Neural cell (in vitro differentiated cells): Measurements from ENCODE around the gene SKA2. TPM values are rescaled to one million over a fixed set of nuclear protein-coding genes. Genes with fewer than 3 reads are reported as not detected.

Experiments
- H2AFZ ChIP-seq: fragments of 200-600, 300-800 bp; sonication (generic), shearing (Covaris generic); 2 replicates; pipeline ENCODE4 v1.6.0; 2014; ENCODE audit warnings: low read depth, mild to moderate bottlenecking, antibody characterized with exemption, low read length, moderate library complexity
- H3F3A ChIP-seq: fragments of 200-600 bp; shearing (Covaris generic); 2 replicates; pipeline ENCODE4 v1.6.1; 2016; ENCODE audit warnings: mild to moderate bottlenecking, moderate library complexity, mixed read lengths, antibody characterized with exemption, low read length; ENCODE audit not compliant: insufficient read depth, poor library complexity, severe bottlenecking
- H3K27ac ChIP-seq: fragments of 200-600, 300-800 bp; sonication (generic), shearing (Covaris generic); 2 replicates; pipeline ENCODE4 v1.5.1; 2014; ENCODE audit warnings: mild to moderate bottlenecking, low read length, moderate library complexity
- H3K27me3 ChIP-seq: fragments of 300-800, 200-600 bp; sonication (generic), shearing (Covaris generic); 2 replicates; pipeline ENCODE4 v1.6.0; 2014; ENCODE audit warnings: mild to moderate bottlenecking, low read depth, low read length, moderate library complexity; ENCODE audit not compliant: insufficient read depth
- H3K36me3 ChIP-seq: fragments of 300-800, 200-600 bp; sonication (generic), shearing (Covaris generic); 2 replicates; pipeline ENCODE4 v1.5.1; 2014; ENCODE audit warnings: mild to moderate bottlenecking, antibody characterized with exemption, low read length, moderate library complexity; ENCODE audit not compliant: insufficient read depth
- H3K4me2 ChIP-seq: fragments of 300-800, 200-600 bp; sonication (generic), shearing (Covaris generic); 2 replicates; pipeline ENCODE4 v1.6.0; 2014; ENCODE audit warnings: mild to moderate bottlenecking, low read length
- H3K4me3 ChIP-seq: fragments of 300-800, 200-600 bp; sonication (generic), shearing (Covaris generic); 2 replicates; pipeline ENCODE4 v1.5.1; 2014; ENCODE audit warnings: mild to moderate bottlenecking, low read length, moderate library complexity
- H3K79me2 ChIP-seq: fragments of 200-600 bp; shearing (Covaris generic); replicated peaks from 2 replicates; pipeline ENCODE4 v1.6.0; 2014; ENCODE audit warnings: mild to moderate bottlenecking, low read length, moderate library complexity; ENCODE audit not compliant: insufficient read depth
- H3K9ac ChIP-seq: fragments of 300-800, 200-600 bp; sonication (generic), shearing (Covaris generic); 2 replicates; pipeline ENCODE4 v1.6.1; 2016; ENCODE audit warnings: mild to moderate bottlenecking, low read length, mixed read lengths
- H3K9me2 ChIP-seq: fragments of 200-600 bp; shearing (Covaris generic); 2 replicates; pipeline ENCODE4 v1.6.1; 2016; ENCODE audit warnings: mild to moderate bottlenecking, low read length, mixed read lengths; ENCODE audit not compliant: insufficient read depth
- H3K9me3 ChIP-seq: fragments of 200-600, 300-800 bp; sonication (generic), shearing (Covaris generic); 2 replicates; pipeline ENCODE4 v1.6.1; 2016; ENCODE audit warnings: mild to moderate bottlenecking, mixed run types, low read length, moderate library complexity, mixed read lengths
- H4K20me1 ChIP-seq: fragments of 200-600 bp; shearing (Covaris generic); 2 replicates; pipeline ENCODE4 v1.6.1; 2016; ENCODE audit warnings: mild to moderate bottlenecking, mixed run types; ENCODE audit not compliant: insufficient read depth
- EP300 ChIP-seq: fragments of 450-650 bp; conservative IDR thresholded peaks from 2 replicates; pipeline ENCODE4 v1.6.1; 2014; ENCODE audit warnings: antibody characterized with exemption, mild to moderate bottlenecking, moderate library complexity; ENCODE audit not compliant: poor library complexity, severe bottlenecking
- EZH2 ChIP-seq: fragments of 200-600, 300-800 bp; shearing (Covaris generic), sonication (generic); IDR thresholded peaks from 2 replicates; pipeline ENCODE4 v1.6.1; 2014; ENCODE audit warnings: antibody characterized with exemption, low read length, borderline replicate concordance, mild to moderate bottlenecking; ENCODE audit not compliant: insufficient read depth, poor library complexity, severe bottlenecking
- MXI1 ChIP-seq: fragments of 450-650 bp; conservative IDR thresholded peaks from 2 replicates; pipeline ENCODE4 v1.6.1; 2014; ENCODE audit warnings: antibody characterized with exemption, mild to moderate bottlenecking; ENCODE audit not compliant: poor library complexity, severe bottlenecking
- POLR2AphosphoS5 ChIP-seq: IDR thresholded peaks from 2 replicates; pipeline ENCODE4 v1.6.1; 2012
- RAD21 ChIP-seq: fragments of 450-650 bp; conservative IDR thresholded peaks from 2 replicates; pipeline ENCODE4 v1.6.1; 2014; ENCODE audit warnings: antibody characterized with exemption, mild to moderate bottlenecking, moderate library complexity
- SMC3 ChIP-seq: fragments of 450-650 bp; conservative IDR thresholded peaks from 2 replicates; pipeline ENCODE4 v1.6.1; 2014; ENCODE audit warnings: antibody characterized with exemption, mild to moderate bottlenecking, moderate library complexity; ENCODE audit not compliant: poor library complexity
- TAF1 ChIP-seq: IDR thresholded peaks from 2 replicates; pipeline ENCODE4 v1.6.1; 2012; ENCODE audit warnings: low read depth
- polyA plus RNA-seq: library from polyadenylated mRNA; depleted of rRNA; stranded (reverse); fragments of >200 nt; gene quantifications from 2 replicates; pipeline ENCODE4 v1.2.3, GENCODE V29; 2014
- TF ChIP-seq, protein P1 (sequence below): IDR thresholded peaks from 2 replicates; pipeline ENCODE4 v1.6.1; 2012; ENCODE audit warnings: borderline replicate concordance
- TF ChIP-seq, protein P2 (sequence below): fragments of 450-650 bp; IDR thresholded peaks from 2 replicates; pipeline ENCODE4 v1.5.1; 2014; ENCODE audit warnings: antibody characterized with exemption, mild to moderate bottlenecking, moderate library complexity; ENCODE audit not compliant: poor library complexity, severe bottlenecking

SKA2 gene
- polyA plus RNA-seq, 1 donor from 2014 or later, result 336 TPM

- Histone ChIP-seq H2AFZ (no peak overlapping the region), H4K20me1 (no peaks in the 10 kb centered on the region), H3K79me2 (peaks cover 21% of the 10 kb centered on the region), H3K9ac (no peak overlapping the region), H3K36me3 (no peaks in the 10 kb centered on the region), H3K27me3 (no peaks in the 10 kb centered on the region), H3K27ac (no peak overlapping the region), H3F3A (peaks cover 6% of the 10 kb centered on the region), H3K9me2 (no peaks in the 10 kb centered on the region), H3K9me3 (no peaks in the 10 kb centered on the region), H3K4me2 (no peak overlapping the region), H3K4me3 (no peak overlapping the region)
- TF ChIP-seq TAF1 (no peak), SMC3 (no peak), POLR2AphosphoS5 (no peak), MXI1 (no peak), RAD21 (no peak), EZH2 (no peak), EP300 (no peak)
- TF ChIP-seq, protein P1, sequence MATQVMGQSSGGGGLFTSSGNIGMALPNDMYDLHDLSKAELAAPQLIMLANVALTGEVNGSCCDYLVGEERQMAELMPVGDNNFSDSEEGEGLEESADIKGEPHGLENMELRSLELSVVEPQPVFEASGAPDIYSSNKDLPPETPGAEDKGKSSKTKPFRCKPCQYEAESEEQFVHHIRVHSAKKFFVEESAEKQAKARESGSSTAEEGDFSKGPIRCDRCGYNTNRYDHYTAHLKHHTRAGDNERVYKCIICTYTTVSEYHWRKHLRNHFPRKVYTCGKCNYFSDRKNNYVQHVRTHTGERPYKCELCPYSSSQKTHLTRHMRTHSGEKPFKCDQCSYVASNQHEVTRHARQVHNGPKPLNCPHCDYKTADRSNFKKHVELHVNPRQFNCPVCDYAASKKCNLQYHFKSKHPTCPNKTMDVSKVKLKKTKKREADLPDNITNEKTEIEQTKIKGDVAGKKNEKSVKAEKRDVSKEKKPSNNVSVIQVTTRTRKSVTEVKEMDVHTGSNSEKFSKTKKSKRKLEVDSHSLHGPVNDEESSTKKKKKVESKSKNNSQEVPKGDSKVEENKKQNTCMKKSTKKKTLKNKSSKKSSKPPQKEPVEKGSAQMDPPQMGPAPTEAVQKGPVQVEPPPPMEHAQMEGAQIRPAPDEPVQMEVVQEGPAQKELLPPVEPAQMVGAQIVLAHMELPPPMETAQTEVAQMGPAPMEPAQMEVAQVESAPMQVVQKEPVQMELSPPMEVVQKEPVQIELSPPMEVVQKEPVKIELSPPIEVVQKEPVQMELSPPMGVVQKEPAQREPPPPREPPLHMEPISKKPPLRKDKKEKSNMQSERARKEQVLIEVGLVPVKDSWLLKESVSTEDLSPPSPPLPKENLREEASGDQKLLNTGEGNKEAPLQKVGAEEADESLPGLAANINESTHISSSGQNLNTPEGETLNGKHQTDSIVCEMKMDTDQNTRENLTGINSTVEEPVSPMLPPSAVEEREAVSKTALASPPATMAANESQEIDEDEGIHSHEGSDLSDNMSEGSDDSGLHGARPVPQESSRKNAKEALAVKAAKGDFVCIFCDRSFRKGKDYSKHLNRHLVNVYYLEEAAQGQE, result no peak
- TF ChIP-seq, protein P2, sequence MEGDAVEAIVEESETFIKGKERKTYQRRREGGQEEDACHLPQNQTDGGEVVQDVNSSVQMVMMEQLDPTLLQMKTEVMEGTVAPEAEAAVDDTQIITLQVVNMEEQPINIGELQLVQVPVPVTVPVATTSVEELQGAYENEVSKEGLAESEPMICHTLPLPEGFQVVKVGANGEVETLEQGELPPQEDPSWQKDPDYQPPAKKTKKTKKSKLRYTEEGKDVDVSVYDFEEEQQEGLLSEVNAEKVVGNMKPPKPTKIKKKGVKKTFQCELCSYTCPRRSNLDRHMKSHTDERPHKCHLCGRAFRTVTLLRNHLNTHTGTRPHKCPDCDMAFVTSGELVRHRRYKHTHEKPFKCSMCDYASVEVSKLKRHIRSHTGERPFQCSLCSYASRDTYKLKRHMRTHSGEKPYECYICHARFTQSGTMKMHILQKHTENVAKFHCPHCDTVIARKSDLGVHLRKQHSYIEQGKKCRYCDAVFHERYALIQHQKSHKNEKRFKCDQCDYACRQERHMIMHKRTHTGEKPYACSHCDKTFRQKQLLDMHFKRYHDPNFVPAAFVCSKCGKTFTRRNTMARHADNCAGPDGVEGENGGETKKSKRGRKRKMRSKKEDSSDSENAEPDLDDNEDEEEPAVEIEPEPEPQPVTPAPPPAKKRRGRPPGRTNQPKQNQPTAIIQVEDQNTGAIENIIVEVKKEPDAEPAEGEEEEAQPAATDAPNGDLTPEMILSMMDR, result no peak
Measured at GRCh38 chr17:59108400-59109102, 46.4 kb downstream of the SKA2 start.

DNA sequence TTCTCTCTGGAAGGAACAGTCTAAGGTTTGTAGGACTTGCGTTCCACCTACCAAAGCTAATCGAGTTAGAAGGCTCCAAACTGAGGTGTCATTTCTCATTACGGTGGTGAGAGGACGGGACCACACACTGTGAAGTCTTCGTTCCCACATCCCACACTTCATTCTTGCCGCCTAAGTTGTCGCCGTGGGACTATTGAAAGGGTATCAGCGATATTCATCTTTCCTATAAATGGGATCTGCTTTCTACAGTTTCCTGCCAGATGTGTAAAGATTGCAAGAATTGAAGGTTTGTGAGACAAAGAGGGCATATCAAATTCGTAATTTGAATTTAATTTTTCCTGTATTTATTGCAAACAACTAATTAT is 47.7 kb downstream of the SKA2 start:
- Histone ChIP-seq H3F3A (peaks cover 6% of the 10 kb centered on the region), H3K9me3 (no peaks in the 10 kb centered on the region), H3K79me2 (peaks cover 21% of the 10 kb centered on the region), H4K20me1 (no peaks in the 10 kb centered on the region), H3K4me2 (peak overlapping the region; percentile 85), H3K36me3 (no peaks in the 10 kb centered on the region), H3K9me2 (no peaks in the 10 kb centered on the region), H2AFZ (peak overlapping the region; percentile 15), H3K27ac (peak overlapping the region; percentile 8), H3K27me3 (no peaks in the 10 kb centered on the region), H3K9ac (peak overlapping the region; percentile 41), H3K4me3 (peak overlapping the region; percentile 94)
- TF ChIP-seq MXI1 (no peak), SMC3 (no peak), EZH2 (no peak), TAF1 (no peak), EP300 (no peak), RAD21 (no peak), POLR2AphosphoS5 (no peak)
- TF ChIP-seq, protein P2, result no peak
- TF ChIP-seq, protein P1, result no peak
